Putamen (tissue), 1 donor: ENCODE measurements around the gene SLC4A2.
"Not testable (repeated sequence)": the region's sequence is repeated elsewhere in the genome, so short reads cannot be mapped to it uniquely, and the experiment has no call there.

Experiments
- DNase-seq: peaks from one replicate; pipeline ENCODE4 v3.0.0-alpha.2; 2016; ENCODE audit warnings: low spot score

The SLC4A2 gene, protein sequence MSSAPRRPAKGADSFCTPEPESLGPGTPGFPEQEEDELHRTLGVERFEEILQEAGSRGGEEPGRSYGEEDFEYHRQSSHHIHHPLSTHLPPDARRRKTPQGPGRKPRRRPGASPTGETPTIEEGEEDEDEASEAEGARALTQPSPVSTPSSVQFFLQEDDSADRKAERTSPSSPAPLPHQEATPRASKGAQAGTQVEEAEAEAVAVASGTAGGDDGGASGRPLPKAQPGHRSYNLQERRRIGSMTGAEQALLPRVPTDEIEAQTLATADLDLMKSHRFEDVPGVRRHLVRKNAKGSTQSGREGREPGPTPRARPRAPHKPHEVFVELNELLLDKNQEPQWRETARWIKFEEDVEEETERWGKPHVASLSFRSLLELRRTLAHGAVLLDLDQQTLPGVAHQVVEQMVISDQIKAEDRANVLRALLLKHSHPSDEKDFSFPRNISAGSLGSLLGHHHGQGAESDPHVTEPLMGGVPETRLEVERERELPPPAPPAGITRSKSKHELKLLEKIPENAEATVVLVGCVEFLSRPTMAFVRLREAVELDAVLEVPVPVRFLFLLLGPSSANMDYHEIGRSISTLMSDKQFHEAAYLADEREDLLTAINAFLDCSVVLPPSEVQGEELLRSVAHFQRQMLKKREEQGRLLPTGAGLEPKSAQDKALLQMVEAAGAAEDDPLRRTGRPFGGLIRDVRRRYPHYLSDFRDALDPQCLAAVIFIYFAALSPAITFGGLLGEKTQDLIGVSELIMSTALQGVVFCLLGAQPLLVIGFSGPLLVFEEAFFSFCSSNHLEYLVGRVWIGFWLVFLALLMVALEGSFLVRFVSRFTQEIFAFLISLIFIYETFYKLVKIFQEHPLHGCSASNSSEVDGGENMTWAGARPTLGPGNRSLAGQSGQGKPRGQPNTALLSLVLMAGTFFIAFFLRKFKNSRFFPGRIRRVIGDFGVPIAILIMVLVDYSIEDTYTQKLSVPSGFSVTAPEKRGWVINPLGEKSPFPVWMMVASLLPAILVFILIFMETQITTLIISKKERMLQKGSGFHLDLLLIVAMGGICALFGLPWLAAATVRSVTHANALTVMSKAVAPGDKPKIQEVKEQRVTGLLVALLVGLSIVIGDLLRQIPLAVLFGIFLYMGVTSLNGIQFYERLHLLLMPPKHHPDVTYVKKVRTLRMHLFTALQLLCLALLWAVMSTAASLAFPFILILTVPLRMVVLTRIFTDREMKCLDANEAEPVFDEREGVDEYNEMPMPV

DNA sequence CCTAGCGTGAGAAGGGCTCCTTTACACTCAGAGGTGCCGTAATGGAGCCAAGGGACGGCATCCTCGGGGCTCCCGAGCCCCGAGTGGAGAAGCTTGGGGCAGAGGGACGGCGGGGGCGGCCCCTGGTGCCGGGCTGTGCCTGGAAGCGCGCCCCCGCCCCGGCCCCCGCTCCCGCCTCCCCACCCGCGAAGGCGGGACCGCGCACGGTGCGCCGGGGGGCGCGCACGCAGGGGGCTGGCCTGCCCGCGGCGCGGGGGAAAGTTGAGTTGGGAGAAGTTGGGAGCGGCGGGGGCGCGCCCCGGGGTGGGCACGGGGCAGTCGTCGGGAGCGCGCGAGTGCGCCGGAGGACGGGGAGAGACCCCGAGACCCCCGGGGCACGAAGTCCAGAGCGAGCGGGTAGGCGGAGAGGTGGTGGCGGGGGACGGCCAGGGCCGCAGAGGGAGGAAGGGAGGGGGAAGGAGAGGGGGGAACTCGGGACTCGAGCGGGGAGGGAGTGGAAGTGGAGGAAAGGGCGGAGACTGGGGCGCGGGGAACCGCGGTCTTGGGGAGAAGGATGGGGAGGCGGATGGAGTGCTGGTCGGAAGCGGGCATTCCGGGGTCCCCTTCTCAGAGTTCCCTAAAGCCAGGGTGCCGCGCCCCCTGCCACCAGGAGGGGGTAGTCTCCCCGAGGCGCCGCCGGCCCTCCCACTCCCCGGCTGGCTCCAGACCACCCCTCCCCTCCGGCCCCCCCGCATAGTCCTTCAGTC lies at the start of gene SLC4A2:
Gene SLC4A2, plus strand, starts transcription at position 223 of the 746 bp plus-strand sequence. CDS start 2,399 bp downstream, outside the sequence.
- peak; percentile 92 for DNase-seq

DNA sequence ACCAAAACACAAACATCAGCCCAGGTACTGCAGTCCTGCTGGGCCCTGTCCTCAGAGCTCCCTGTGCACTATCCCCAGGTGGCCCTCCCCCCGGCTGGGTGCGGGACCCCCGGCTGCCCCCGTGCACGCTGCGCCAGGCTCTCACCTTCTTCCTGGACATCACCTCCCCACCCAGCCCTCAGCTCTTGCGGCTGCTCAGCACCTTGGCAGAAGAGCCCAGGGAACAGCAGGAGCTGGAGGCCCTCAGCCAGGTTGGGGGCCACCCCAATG lies 49.4 kb upstream of the SLC4A2 start:
- DNase-seq, result no peak

DNA sequence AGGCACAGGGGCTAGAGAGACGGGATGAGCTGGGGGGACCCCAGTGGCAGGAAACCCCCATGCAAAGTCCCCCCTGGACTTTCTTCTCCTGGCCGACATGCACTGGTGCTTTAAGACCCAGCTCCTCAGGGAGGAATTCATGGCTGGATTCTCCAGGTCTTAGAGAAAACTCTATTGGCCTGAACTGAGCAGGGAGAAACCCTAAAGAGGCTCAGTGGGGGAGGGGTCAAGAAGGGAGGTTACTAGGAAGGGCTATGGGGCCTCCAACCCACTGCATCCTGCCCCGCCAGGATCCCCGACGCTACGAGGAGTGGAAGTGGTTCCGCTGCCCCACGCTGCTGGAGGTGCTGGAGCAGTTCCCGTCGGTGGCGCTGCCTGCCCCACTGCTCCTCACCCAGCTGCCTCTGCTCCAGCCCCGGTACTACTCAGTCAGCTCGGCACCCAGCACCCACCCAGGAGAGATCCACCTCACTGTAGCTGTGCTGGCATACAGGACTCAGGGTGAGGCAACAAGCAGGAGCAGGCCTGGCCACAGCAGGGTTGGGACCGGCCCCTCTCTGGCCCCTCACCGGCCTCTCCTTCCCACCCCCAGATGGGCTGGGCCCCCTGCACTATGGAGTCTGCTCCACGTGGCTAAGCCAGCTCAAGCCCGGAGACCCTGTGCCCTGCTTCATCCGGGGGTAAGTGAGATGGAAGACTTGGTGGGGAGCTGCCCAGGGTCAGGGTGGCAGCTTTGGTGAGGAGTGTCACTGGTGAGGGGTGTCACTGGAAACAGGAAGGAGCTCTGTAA lies 48.9 kb upstream of the SLC4A2 start:
- DNase-seq, result no peak

DNA sequence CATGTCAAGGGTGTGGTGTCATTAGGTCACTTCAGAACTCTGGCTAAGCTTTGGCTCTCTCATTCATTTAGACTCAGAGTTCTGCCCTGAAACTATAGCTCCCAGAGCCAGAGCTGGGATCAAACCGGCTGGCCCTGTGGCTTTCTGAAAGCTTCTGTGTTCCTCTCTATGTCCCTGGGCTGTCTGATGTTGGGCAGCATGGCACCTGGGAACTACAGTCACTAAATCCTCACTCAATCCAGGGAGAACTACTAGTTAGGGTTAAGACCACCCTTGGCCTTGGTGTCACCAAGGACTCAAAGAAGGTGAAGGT lies 48.3 kb upstream of the SLC4A2 start:
- no peak for DNase-seq

DNA sequence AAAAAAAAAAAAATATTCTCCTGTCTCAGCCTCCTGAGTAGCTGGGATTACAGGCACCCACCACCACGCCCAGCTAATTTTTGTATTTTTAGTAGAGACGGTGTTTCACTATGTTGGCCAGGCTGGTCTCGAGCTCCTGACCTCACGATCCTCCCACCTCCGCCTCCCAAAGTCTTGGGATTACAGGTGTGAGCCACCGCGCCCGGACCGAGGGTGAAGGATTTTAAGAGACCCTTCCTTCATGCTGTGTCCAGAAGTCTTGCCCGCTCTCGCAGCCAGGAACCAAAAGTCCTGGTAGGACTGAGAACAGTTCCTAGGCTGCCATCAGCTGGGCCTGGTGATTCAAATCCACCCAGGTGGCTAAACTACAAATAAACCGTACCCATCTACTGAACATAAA lies 47.8 kb upstream of the SLC4A2 start:
- not testable (repeated sequence) for DNase-seq

DNA sequence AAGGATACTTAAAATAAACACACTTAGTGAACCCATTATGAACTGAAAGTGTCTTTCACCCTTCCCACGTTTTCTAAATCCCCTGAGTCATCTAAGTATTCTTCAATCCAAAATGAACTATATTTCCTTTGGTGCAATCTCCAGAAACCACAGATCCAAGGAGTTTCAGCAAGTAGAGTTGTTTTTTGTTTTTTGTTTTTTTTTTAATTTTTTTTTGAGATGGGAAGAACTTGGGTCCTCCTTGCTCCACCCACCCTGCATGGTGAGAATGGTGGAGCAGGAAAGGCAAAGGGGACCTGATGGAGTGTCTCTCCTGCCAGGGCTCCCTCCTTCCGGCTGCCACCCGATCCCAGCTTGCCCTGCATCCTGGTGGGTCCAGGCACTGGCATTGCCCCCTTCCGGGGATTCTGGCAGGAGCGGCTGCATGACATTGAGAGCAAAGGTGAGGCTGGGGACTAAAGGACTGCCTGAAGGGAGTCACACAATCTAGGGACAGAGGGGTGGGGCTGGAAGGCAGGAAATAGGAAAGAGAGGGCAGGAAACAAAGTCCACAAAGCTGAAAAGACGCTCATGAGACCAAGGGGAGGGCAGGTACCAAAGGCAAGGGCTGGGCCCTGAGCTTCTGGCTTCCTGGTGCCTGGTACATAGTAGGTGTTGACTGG lies 47.2 kb upstream of the SLC4A2 start:
- no peak for DNase-seq

DNA sequence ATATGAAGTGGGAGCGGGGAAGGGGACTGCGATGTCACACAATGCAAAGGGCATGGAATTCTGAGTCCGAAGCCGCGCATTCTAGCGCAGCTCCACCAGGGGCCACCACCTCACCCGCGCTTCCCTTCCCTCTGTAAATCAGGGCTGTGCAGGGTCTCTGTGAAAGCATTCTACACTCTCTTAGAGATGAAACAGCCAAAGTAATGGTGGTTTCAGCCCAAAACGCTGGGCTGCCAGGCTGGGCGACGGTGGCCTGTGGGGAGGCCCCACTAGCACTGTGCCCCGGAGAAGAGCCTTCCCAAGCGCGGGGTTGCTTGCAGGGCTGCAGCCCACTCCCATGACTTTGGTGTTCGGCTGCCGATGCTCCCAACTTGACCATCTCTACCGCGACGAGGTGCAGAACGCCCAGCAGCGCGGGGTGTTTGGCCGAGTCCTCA lies 46.5 kb upstream of the SLC4A2 start:
- no peak for DNase-seq

DNA sequence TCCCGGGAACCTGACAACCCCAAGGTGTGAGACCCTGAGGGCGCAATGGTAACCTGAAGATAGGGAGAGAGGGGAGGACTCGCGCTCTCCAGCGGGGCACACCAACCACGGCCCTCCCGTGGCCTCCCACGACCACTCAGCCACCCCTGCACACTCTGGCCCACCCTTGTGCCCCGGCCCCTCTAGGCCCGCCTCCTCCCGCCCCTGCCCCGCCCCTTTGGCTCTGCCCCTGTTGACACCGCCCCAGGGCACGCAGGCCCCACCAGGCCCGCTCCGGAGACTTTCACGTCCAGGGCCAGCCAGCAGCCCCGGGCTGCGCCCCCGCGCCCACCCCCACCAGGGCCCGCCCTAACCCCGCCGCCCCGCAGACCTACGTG lies 46.0 kb upstream of the SLC4A2 start:
- no peak for DNase-seq

DNA sequence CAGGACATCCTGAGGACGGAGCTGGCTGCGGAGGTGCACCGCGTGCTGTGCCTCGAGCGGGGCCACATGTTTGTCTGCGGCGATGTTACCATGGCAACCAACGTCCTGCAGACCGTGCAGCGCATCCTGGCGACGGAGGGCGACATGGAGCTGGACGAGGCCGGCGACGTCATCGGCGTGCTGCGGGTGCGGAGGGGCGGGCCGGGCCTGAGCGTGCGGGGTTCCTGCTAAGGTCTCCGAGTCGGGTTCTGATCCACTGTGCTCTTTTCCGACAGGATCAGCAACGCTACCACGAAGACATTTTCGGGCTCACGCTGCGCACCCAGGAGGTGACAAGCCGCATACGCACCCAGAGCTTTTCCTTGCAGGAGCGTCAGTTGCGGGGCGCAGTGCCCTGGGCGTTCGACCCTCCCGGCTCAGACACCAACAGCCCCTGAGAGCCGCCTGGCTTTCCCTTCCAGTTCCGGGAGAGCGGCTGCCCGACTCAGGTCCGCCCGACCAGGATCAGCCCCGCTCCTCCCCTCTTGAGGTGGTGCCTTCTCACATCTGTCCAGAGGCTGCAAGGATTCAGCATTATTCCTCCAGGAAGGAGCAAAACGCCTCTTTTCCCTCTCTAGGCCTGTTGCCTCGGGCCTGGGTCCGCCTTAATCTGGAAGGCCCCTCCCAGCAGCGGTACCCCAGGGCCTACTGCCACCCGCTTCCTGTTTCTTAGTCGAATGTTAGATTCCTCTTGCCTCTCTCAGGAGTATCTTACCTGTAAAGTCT lies 45.5 kb upstream of the SLC4A2 start:
- no peak for DNase-seq

DNA sequence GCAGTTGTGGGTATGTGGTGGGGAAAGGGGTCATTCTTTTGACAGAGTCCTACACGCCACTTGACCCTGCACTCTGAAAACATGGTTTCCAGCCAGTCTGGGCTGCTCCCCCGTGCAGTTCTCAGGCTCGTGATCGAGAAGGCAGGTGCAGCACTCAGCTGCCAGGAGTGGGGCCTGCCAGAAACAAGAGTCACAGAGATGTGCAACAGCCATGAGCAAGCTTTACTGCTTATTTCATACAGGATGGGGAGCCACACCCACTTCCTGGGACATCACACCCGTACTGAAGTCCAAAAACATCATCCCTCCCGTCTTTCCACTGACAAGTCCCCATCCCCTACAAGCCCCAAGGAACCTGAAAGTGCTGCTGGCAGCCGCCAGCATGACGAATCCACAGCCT lies 44.4 kb upstream of the SLC4A2 start:
- DNase-seq, result no peak

DNA sequence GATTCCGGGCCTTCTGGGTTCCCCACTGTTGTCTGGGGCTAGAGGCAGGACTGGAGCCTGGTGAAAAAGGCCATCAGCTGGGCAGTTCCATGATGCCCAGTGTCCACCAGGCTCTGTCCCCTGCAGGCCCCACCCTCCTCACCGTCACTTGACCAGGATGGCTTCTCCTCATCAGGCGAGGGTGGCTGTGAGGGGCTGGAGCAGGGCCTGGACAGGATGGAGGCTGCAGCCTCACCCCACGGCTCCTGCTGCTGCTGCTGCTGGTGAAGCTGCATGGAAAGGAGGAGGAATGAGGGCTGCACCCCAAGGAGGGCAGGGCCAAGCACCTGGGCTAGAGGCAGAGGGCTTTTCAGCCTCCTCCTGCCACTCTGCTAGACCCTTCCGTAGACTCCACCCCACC lies 43.4 kb upstream of the SLC4A2 start:
- DNase-seq, result no peak

DNA sequence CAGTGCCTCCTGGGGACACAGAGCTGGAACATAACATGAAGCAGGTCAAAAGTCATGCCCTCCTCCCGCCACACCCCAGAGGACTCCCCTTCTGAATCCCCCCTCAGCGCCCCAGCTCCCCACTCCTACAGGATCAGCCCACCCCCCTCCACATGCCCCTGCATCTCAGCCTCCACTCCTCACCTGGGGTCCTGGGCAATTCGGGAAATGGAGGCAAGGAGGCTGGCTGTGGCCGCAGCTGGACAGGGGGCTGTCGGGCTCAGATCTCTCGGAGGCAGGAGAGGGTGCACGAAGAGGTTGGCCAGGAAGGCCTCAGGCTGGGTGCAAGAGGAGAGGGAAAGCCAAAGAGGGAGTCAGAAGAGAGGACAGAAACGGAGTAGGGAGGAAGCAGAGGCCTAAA lies 42.9 kb upstream of the SLC4A2 start:
- DNase-seq, result no peak

DNA sequence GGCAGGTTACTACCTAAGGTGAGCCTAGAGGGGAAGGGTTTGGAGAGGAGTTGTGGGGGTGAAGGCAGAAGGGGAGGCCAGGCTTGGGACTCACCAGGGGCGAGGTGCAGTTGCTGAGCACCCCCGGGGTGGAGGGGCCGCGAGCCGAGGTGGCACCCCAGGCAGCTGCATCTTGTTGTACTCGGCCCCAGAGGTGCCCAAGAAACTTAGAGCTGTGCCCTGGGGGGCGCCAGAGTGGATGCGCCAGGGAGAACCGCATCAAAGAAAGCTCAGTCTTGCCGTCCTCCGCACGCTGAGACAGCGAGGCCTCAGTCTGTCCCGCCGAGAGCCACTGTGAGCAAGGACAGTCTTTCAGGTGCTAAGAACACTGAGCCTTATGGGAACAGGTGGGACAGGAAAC lies 42.4 kb upstream of the SLC4A2 start:
- DNase-seq, result no peak

DNA sequence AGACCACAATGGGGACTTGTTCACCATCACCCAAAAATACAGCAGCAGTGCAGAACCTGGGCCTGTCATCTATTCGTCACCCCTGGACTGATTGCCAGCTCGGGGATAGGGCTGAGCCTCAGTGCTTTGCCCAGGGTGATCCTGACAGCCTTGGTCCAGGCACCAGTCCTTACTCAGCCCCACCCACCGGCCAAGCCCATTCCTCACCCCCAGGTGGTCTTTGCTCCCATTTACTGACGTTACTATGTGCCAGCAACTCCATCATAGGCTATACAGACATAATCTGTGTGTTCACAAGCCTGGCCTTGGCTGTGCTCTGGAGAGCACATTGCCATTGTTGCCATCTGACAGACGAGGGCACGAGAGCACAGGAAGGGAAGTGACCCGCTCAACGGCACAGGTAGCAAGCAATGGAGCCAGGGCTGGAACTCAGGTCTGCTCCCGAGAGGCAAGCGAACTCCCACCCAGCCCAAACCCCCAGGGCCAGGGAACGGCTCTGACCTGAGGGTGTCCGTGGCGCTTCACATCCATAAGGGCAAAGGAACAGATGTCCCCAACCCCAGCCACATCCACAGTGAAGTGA lies 41.9 kb upstream of the SLC4A2 start:
- DNase-seq, result no peak

DNA sequence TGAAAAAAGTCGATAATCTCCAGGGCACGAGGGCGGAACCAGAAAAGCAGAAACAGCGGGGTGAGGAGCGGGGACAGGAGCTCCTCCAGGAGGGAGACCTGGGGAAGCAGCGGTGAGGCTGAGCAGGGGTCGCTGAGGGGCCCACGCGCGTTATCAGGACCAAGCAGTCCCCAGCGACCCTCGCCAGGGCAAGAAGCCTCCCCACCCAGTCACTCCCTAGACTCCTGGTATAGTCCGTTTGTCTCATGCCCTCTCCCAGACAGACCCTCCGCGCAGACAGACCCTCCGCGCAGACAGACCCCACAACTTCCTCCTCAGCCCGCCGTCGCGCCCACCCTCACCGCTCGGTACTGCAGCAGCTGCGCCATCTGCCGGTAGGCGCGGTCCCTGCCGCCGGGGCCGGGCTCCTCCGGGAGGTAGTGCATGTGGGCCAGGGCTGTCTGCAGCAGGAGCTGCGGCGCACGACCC lies 41.4 kb upstream of the SLC4A2 start:
- DNase-seq, result no peak

DNA sequence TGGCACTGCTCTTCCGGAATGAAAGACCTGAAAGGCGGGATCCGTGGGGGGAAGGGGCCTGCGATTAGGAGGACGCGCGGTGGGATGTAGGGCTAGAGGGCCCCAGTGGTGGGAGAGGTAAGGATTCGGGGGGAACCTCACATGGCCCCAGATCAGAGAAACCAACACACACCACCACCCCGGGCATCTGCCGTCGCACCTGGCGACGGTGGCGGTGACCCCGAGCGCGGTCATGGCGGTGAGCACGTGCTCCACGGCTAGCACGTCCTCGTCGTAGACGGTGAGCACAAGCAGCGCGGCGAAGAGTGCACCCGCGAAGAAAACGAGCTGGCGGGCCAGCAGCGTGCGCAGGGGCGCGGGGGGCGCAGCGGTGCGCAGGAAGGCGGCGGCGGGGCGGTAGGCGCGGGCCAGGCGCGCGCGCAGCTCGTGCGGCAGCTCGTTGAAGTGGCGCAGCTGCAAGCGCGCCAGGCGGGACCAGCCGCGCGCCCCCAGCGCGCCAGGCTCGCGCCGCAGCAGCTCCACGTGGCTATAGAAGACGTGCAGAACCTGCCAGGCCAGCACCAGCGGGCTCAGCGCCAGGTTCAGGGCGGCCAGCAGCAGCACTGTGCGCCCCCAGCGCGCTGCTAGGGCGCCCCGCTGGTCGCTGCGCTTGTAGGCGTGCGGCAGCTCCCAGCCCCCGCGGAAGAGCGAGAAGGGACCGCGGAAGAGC lies 40.8 kb upstream of the SLC4A2 start:
- DNase-seq, result no peak

DNA sequence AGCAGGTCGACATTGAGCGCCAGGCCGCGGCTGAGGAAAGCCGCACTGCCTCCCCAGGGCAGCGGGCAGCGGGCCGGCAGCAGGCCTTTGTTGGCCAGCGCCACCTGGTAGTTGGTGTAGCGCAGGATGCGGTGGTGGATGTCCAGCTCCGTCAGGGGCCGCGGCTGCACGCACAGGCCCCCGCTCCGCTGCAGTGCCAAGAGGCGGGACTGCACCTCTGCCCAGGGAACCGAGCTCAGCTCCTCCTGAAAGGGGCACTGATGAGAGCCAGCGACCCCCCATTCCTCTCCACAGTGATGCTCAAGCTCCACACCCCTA lies 40.3 kb upstream of the SLC4A2 start:
- no peak for DNase-seq

DNA sequence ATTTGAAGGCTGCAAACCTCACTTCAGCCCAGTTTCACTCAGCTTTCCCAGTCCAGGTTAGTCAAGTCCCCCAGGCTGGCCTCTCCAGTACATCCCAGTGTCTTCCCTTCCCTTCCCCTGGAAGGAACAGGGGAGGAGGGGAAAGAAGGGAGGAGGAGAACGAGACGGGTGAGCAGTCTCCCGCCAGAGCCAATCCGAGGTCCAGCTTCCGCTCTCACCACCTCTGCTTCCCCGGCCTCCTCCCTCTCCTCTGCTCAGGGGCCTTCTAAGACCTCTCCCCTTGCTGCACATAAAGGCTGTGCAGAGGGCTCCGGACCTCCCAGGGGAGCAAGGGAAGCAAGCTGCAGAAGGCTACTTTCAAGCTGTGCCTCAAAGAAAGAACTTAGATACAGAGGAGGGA lies 39.2 kb upstream of the SLC4A2 start:
- DNase-seq, result no peak

DNA sequence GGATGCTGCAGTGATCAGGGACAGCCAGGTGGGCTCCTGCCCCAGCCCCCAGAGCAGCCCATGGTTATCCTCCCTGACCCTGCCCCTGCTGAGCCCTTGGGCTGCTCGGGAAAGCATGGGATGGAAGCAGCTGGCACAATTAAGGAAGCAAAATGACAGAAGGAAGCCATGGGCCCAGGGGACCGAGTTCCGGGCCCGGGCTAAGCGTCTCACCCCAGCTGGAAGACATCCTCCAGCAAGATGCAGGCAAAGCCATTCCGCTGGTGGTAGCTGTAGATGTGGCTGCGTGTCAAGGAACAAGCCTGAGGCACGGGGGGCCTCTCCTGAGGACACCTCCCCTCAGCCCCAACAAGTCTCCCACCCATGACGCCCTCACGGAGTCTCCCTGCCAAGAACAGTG lies 36.2 kb upstream of the SLC4A2 start:
- DNase-seq, result no peak
